GM18519 (cell line): ENCODE measurements around the gene SFXN1.

Experiments used
- ATAC-seq: cut with Tn5 transposase; IDR thresholded peaks from one replicate; pipeline ENCODE4 v1.9.1; 2021; ENCODE audit warnings: mild to moderate bottlenecking, moderate library complexity; ENCODE audit not compliant: unreplicated experiment, low FRiP score

The SFXN1 gene

GRCh38 chr5:175567954-175568353 is 89.6 kb downstream of the SFXN1 start:
- ATAC-seq = no peak

GRCh38 chr5:175569701-175570100 is 91.3 kb downstream of the SFXN1 start:
- ATAC-seq = no peak

- no peak for ATAC-seq
These were observed 94.5 kb downstream of the SFXN1 start for GRCh38 chr5:175572886-175573285.

- no peak for ATAC-seq
These were observed 95.3 kb downstream of the SFXN1 start for GRCh38 chr5:175573493-175574269.

- no peak for ATAC-seq
These were observed 96.9 kb downstream of the SFXN1 start for GRCh38 chr5:175575301-175575700.

DNA sequence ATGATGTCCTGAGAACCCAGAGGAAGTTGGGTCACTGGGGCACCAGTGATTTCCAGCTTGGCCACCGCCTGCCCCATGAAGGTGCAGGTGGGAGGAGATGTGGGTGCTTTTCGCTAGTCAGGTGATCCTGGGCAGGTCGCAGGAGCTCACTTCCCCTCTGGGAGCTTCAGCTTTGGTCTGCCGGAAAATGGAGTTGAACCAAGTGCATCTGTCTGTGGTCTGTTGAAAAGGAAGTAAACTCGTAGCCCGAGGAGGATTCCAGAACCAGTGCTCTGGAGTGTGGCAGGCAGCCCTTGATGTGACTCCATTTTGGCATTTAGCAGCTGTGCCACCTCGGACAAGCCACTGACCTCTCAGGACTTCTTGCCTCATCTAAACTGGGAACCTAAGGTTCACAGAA is 97.7 kb downstream of the SFXN1 start:
- no peak for ATAC-seq

DNA sequence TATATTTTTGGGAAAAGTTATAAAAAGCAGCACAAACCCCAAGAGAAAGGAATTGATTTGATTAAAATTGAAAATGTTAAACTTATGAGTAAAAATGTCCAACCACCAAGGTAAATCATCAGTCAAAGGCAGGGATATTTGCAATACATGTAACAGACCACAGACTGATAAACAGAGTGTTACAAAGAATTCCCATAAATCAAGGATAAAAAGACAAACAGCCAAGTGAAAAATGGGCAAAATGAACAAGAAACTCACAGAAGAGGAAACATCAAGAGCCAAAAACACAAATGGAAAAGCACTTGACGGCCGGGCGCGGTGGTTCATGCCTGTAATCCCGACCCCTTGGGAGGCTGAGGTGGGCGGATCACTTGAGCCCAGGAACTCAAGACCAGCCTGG is 98.2 kb downstream of the SFXN1 start:
- no peak for ATAC-seq
